ENCODE measurements around the gene OAS1.

GRCh38 chr12:112941528-112942335 lies 35.0 kb downstream of the OAS1 start:
- no peak for TF ChIP-seq CTCF (IDR thresholded peaks at IDR 0.05)
- no peak for TF ChIP-seq ZFX (IDR thresholded peaks at IDR 0.05; ENCODE audit: borderline replicate concordance)

Measured in 22Rv1 (cell line).